Breast epithelium (tissue), 3 donors: ENCODE results near the gene CAMK4.

ENCODE experiments used
- POLR2A ChIP-seq: fragments of 450-650 bp; IDR thresholded peaks from one replicate; pipeline ENCODE4 v1.6.1; 2016; ENCODE audit warnings: antibody characterized with exemption, mild to moderate bottlenecking, moderate library complexity
- TF ChIP-seq, protein P1 (sequence below), 3 donors: fragments of 450-650 bp; IDR thresholded peaks; one replicate each; pipeline ENCODE4 v1.5.1; 2016 to 2017; ENCODE audit warnings: antibody characterized with exemption in 3 of 3, mild to moderate bottlenecking in 3 of 3, moderate library complexity in 3 of 3

DNA sequence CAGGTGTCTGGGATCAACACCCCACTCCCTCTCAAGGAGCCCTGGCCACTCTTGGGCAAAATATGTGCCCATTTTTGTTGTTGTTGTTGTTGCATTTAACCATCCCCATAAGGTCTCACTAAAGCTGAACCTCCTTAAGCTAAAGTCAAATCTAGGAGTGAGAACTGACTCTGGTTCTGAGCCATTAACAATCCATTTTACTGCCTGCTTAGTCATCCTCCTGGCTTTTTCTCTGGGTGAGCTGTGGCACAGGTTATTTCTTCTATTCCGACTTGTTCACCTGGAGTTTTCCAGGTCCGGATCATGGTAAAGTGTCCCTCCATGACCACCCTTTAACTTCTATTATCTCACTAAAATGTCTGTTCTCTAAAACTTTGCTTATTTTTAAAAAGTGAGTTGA, 85.2 kb downstream of the CAMK4 start:
- TF ChIP-seq, protein P1, sequence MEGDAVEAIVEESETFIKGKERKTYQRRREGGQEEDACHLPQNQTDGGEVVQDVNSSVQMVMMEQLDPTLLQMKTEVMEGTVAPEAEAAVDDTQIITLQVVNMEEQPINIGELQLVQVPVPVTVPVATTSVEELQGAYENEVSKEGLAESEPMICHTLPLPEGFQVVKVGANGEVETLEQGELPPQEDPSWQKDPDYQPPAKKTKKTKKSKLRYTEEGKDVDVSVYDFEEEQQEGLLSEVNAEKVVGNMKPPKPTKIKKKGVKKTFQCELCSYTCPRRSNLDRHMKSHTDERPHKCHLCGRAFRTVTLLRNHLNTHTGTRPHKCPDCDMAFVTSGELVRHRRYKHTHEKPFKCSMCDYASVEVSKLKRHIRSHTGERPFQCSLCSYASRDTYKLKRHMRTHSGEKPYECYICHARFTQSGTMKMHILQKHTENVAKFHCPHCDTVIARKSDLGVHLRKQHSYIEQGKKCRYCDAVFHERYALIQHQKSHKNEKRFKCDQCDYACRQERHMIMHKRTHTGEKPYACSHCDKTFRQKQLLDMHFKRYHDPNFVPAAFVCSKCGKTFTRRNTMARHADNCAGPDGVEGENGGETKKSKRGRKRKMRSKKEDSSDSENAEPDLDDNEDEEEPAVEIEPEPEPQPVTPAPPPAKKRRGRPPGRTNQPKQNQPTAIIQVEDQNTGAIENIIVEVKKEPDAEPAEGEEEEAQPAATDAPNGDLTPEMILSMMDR (IDR thresholded peaks at IDR 0.05): no peak
- no peak for TF ChIP-seq POLR2A
